ENCODE data around the gene ERBIN.
"Not testable (repeated sequence)": the region's sequence is repeated elsewhere in the genome, so short reads cannot be mapped to it uniquely, and the experiment has no call there.

The ERBIN gene

GRCh38 chr5:66012271-66012670, 85.9 kb downstream of the ERBIN start:
- no peak for DNase-seq

GRCh38 chr5:66013397-66013796, 87.0 kb downstream of the ERBIN start:
- DNase-seq: no peak

GRCh38 chr5:66013906-66014305, 87.5 kb downstream of the ERBIN start:
- DNase-seq: no peak

- no peak for DNase-seq
Observed at GRCh38 chr5:66015196-66015960, 89.0 kb downstream of the ERBIN start.

DNA sequence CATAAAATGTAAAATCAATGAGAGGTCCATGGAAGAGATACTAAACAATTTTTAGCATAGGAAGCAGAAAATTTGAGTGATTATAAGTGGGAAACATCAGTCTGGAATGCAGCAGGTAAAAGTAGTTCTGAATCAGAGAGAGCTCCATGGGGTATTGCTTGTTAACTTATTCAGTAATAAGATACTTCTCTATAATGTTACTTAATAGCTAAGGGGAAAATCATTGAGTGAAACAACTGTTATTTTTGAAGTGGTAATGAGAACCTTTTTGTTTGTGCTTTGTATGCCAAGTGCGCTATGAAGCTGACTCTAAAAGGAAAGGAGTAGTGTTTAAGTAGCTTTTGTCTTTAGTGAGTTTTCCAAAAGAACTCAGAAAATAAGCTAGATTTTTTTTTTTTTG, 95.2 kb downstream of the ERBIN start:
- DNase-seq: no peak

DNA sequence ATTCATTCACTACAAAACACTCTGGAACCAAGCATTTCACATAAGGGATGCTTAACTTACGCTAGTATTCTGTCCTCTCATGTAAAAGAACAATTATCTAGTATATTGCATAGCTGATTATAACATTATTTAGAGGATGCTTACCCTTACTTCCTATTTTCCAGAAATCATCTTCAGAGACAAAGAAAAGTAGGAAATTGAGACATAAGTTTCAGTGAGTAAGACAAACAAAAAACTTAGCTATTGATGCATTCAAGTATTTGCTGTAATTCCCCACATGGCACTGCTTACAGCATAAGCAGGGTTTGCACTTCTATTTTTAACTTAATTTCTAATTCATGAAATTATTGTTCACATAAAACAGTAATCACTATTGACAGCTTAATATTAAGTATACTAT, 112.9 kb downstream of the ERBIN start:
- no peak for DNase-seq

DNA sequence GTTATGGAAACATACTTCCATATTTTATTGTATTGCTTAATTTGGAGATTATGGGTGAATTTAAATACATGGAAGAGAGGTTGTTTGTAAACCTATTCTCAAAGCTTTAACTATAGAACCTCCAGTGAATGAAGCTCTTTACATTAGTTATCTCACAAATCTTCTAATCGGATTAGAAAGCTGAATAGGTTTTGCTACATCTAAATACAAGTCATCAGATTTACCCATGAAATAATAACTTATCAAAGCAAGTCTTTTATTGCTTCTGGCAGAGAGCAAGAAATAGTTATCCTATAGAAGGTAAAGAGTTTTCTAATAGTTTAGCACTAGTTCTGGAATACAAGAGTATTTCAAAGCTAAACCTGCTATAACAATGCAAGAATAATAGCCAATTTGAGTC, 113.3 kb downstream of the ERBIN start:
- no peak for DNase-seq

GRCh38 chr5:66041627-66042026, 115.3 kb downstream of the ERBIN start:
- no peak for DNase-seq

DNA sequence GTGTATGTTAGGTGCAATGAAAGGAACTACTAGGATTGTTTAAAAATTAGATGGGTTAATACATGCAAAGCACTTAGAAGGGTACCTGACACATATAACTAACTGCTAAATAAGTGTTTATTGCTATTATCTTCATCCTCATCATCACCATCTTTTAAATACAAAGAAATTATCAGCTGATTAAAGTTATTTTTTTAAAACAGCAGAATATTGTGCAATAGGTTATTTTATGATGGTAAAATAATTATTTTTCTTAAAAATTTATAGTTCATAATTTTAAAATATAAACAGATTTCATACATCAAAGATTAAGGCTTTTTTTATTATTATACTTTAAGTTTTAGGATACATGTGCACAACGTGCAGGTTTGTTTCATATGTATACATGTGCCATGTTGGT, 130.9 kb downstream of the ERBIN start:
- no peak for DNase-seq

- DNase-seq: not testable (repeated sequence)
Observed at GRCh38 chr5:66061320-66061719, 134.9 kb downstream of the ERBIN start.

DNA sequence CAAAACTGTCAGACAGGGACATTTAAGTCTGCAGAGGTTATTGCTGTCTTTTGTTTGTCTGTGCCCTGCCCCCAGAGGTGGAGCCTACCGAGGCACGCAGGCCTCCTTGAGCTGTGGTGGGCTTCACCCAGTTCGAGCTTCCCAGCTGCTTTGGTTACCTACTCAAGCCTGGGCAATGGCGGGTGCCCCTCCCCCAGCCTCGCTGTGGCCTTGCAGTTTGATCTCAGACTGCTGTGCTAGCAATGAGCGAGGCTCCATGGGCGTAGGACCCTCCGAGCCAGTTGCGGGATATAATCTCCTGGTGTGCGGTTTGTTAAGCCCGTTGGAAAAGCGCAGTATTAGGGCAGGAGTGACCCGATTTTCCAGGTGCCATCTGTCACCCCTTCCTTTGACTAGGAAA, 136.7 kb downstream of the ERBIN start:
- DNase-seq: not testable (repeated sequence)

GRCh38 chr5:66066826-66067225, 140.5 kb downstream of the ERBIN start:
- no peak for DNase-seq

GRCh38 chr5:66072031-66072430, 145.7 kb downstream of the ERBIN start:
- DNase-seq: no peak

GRCh38 chr5:66074901-66075300, 148.5 kb downstream of the ERBIN start:
- DNase-seq: no peak

- no peak for DNase-seq
Observed at GRCh38 chr5:66080664-66081063, 154.3 kb downstream of the ERBIN start.

GRCh38 chr5:66089384-66089783, 163.0 kb downstream of the ERBIN start:
- DNase-seq: no peak

GRCh38 chr5:66100851-66101250, 174.5 kb downstream of the ERBIN start:
- DNase-seq: no peak

DNA sequence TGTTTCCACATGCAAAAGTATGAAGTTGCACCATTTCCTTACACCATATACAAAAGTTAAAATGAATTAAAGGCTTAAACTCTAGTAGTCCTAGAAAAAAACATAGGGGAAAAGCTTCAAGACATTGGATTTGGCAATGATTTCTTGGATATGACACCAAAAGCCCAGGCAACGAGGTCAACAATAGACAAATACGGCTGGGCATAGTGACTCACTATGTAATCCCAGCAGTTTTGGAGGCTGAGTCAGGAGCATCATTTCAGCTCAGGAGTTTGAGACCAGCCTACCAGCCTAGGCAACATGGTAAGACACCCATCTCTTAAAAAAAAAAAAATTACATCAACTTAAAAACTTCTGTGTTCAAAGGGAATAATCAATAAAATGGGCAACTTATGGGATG, 186.8 kb downstream of the ERBIN start:
- DNase-seq: no peak

DNA sequence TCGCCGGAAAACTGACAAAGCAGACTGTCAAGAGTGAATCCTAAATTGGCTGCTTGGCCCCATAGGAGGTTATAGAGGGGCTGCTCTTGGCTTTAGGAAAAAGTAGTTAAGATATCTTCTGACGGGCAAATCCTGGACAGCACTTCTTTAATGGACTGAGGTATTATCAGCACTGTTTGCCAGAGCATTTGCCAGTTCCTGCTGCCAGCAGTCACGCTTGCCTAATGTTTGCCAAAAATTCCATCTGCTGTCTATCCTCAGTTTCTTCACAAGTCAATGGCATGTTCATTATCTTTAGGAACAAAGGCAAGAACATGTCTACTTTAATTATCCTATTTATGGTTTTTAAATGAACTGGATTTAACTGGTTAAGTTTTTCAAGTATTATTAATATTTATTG, 191.9 kb downstream of the ERBIN start:
- no peak for DNase-seq

- DNase-seq: no peak
Observed at GRCh38 chr5:66122379-66123034, 196.1 kb downstream of the ERBIN start.

- DNase-seq: no peak
Observed at GRCh38 chr5:66129144-66129543, 202.8 kb downstream of the ERBIN start.

DNA sequence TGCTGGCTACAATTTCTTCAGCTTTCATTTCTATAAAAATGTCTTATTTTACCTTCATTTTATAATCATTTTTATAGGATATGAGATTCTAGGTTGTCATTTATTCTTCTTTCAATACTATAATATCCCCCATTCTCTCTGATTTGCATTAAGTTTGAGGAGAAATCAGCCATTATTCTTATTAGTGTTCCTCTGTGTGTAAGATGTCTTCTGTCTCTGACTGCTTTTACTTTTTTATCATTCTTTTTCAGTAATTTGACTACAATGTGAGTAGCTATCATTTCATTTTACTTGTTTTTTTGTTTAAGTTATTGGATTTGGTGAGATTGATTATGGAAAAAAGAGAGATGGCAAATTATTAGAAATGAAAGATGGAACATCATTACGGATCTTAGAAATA, 204.1 kb downstream of the ERBIN start:
- DNase-seq: no peak
